ENCODE results near the gene CLMP.

GRCh38 chr11:123227763-123228495 is 32.9 kb upstream of the CLMP start:
- TF ChIP-seq CTCF (IDR thresholded peaks at IDR 0.05) (no peak), POLR2A (IDR thresholded peaks at IDR 0.05; ENCODE audit: low read depth) (no peak)

Data from esophagus muscularis mucosa (tissue), 3 donors.